GM19099 (cell line): Measurements from ENCODE around the gene HSD11B1.

ENCODE experiments used
- POLR2A ChIP-seq: IDR thresholded peaks from 3 replicates; pipeline ENCODE4 v1.6.1; 2011; ENCODE audit warnings: low read depth; ENCODE audit not compliant: insufficient read length; ENCODE audit errors: extremely low read depth

Gene HSD11B1

DNA sequence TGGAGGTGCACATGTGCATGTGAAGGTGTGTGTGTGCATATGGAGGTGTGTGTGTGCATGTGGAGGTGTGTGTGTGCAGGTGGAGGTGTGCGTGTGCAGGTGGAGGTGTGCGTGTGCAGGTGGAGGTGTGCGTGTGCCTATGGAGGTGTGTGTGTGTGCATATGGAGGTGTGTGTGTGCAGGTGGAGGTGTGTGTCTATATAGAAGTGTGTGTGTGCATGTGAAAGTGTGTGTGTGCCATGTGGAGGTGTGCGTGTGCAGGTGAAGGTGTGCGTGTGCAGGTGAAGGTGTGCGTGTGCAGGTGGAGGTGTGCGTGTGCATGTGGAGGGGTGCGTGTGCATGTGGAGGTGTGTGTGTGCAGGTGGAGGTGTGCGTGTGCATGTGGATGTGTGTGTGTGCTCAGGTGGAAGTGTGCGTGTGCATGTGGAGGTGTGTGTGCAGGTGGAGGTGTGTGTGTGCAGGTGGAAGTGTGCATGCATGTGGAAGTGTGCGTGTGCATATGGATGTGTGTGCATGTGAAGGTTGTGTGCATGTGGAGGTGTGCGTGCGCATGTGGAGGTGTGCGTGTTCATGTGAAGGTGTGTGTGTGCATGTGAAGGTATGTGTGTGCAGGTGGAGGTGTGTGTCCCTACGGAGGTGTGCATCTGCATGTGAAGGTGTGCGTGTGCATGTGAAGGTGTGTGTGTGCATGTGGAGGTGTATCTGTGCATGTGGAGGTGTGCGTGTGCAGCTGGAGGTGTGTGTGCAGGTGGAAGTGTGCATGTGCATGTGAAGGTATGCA is 66.2 kb downstream of the HSD11B1 start:
- TF ChIP-seq POLR2A: peak; percentile 4

DNA sequence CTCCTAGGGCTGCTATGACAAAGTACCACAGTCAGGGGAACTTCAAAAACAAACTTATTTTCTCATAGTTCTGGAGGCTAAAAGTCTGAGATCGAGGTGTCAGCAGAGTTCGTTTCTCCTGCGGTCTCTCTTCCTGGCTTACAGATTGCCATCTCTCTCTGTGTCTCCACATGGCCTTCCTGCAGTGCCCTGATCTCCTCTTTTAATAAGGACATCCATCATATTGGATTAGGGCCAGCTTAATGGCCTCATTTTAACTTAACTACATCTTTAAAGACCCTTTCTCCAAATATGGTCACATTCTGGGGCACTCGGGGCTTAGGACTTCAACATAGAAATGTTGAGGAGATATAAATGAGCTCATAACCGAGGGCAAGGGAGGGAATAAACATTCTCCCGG is 67.5 kb downstream of the HSD11B1 start:
- TF ChIP-seq POLR2A: no peak

DNA sequence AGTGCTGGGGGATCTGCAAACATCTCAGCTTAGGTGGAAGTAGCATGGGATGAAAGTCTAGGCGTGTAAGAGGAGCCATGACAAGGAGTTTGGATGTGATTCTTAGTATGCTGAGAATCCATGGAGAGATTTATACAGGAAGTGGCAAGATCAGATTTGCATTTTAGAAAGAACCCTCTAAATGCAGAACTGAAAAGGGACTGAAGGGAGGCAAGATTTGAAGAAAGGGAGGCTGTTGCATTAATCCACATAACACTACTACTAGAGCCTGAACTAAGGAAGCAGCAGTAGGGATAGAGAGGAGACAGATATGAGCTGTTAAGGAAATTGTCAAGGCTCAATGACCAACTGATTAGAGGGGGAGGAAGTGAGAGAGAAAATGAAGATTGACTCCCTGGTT is 69.9 kb downstream of the HSD11B1 start:
- no peak for TF ChIP-seq POLR2A

DNA sequence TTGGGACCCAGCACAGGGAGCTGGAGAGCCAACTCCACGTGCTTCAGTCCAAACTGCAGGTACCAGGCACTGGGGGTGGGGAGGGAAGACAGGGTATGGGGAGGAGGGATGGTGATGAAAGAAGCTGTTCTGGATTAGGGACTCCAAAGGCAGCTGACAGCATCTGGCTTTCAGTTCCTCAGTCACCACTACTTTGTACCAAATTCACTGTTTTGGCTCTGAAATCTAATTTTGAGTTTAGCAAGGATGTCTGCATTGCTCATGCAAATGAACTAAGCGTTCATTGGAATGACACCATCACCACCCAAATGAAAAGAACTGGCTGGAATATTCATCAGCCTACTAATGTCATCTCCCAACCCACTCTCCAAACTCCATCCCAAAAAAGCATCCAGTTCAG is 71.0 kb downstream of the HSD11B1 start:
- TF ChIP-seq POLR2A: no peak

DNA sequence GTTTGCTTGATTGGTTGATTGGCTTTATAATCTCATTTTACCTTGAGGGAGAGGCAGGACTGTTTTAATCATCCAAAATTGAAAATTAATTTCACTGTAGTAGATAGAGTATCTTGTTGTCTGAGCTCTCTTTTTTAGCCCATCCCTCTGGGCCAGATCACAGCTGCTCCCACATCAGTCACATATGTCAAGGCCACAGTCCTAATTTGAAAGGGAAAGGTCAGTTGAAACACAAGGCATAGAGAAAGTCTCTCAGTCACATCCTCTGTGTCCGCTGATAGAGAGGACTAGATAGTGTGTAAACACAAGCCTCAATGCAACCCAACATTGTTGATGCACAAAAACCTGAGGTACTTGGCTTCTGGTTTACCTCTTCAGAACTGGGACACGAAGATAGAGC is 72.9 kb downstream of the HSD11B1 start:
- TF ChIP-seq POLR2A: no peak

DNA sequence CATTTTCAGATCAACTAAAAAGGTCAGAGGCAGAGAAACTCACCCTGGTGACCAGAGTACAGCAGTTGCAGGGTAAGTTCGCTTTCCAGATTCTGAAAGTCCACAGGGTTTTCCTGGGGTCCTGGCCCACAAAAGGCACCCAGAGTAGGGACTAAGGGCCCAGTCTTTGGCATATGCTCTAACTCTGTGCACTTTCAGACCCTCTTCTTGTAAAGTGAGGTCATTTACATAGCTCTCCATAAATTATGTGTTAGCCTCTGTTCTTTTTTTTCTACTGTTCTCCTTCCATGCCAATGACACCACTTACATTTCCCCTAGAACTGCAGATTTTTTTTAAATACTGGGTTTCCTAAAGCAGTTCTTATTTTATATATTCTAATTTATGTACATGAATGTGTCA is 73.5 kb downstream of the HSD11B1 start:
- TF ChIP-seq POLR2A: no peak

DNA sequence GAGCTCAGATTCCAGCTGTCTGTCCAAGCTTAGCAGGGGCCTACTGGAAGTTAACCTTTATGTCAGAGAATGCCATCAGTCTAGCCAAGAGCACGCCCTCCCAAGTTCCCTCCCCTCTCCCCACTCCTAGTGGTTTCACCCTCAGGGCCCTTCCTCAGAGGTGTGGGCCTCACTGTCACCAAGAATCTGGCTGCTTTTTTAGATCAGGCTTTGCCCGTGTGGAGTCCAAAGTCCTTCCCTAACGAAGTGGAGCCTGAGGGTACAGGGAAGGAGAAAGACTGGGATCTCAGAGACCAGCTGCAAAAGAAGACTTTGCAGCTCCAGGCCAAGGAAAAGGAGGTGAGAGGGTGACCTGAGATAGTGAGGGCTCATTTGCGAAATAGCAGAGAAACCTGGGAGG is 75.6 kb downstream of the HSD11B1 start:
- TF ChIP-seq POLR2A: no peak

DNA sequence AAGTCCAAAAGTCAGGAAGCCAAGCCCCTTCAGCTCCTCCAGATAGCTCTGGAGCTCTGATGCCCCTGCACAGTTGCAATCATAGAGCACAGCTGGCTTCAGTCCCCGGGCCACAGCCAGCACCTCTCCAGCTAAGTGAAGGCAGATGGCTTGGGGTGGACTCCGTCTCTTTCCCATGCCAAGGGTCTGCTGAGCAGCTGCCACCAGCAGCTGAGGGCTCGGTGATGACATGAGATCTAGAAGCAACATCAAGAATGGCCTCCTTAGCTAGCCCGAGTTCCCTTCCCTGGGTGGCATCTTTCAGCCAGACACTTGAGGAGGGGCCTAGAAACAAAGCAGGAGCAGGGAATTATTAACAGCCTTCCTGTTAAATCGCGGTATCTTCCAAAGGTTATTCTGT is 78.7 kb downstream of the HSD11B1 start:
- TF ChIP-seq POLR2A: no peak
